HepG2 (cell line): Measurements from ENCODE around the gene KLHDC1. TPM values are rescaled to one million over a fixed set of nuclear protein-coding genes. Genes with fewer than 3 reads are reported as not detected.
A peak's percentile ranks its signal among the peaks of the same experiment; 100 is the strongest.

Experiments
- CHD4 ChIP-seq: fragments of 200-600 bp; sonication (generic); IDR thresholded peaks from 2 replicates; pipeline ENCODE4 v1.7.0; 2017; ENCODE audit warnings: mild to moderate bottlenecking, low read length, borderline replicate concordance
- HDAC2 ChIP-seq: sonication (generic); formaldehyde crosslinking; IDR thresholded peaks from 2 replicates; pipeline ENCODE4 v1.4.0; 2020; ENCODE audit warnings: missing genetic modification reagents
- HNRNPH1 ChIP-seq: fragments of 200-400 bp; formaldehyde crosslinking; optimal IDR thresholded peaks from 2 replicates; pipeline ENCODE3; 2017; ENCODE audit warnings: mild to moderate bottlenecking, low read depth, low read length
- KMT2A ChIP-seq: sonication (generic); formaldehyde crosslinking; IDR thresholded peaks from 2 replicates; pipeline ENCODE4 v1.4.0; 2020; ENCODE audit warnings: missing genetic modification reagents
- MLXIP ChIP-seq: sonication (generic); formaldehyde crosslinking; IDR thresholded peaks from 2 replicates; pipeline ENCODE4 v1.9.0; 2021; ENCODE audit warnings: missing genetic modification reagents, borderline replicate concordance
- NFYC ChIP-seq: IDR thresholded peaks from 2 replicates; pipeline ENCODE4 v1.6.1; 2016; ENCODE audit warnings: missing genetic modification reagents, missing compliant biosample characterization
- RERE ChIP-seq: IDR thresholded peaks from 2 replicates; pipeline ENCODE4 v1.6.1; 2016; ENCODE audit warnings: low read depth, missing genetic modification reagents, missing compliant biosample characterization
- TSC22D2 ChIP-seq: sonication (generic); formaldehyde crosslinking; IDR thresholded peaks from 2 replicates; pipeline ENCODE4 v1.5.1; 2020; ENCODE audit warnings: missing genetic modification reagents, mild to moderate bottlenecking, borderline replicate concordance
- USF2 ChIP-seq, 2 experiments: sonication (generic) in 1 of 2; formaldehyde crosslinking in 1 of 2; IDR thresholded peaks; 2 replicates each; pipeline versions ENCODE4 v1.5.1 to v1.6.1; 2011 to 2020; ENCODE audit warnings: borderline replicate concordance in 1 of 2, low read depth in 1 of 2, low read length in 1 of 2, mild to moderate bottlenecking in 1 of 2, missing genetic modification reagents in 1 of 2, moderate library complexity in 1 of 2
- ZFX ChIP-seq: sonication (generic); formaldehyde crosslinking; IDR thresholded peaks from 2 replicates; pipeline ENCODE4 v1.4.0; 2020; ENCODE audit warnings: mild to moderate bottlenecking, low read depth, missing genetic modification reagents, moderate library complexity
- ZFYVE20 ChIP-seq: sonication (generic); formaldehyde crosslinking; IDR thresholded peaks from 2 replicates; pipeline ENCODE4 v1.8.0; 2023; ENCODE audit warnings: low read depth, mild to moderate bottlenecking, moderate library complexity, missing genetic modification reagents, borderline replicate concordance
- ZNF180 ChIP-seq: sonication (generic); formaldehyde crosslinking; IDR thresholded peaks from 2 replicates; pipeline ENCODE4 v1.4.0; 2020; ENCODE audit warnings: low read depth, missing genetic modification reagents, borderline replicate concordance
- ZNF20 ChIP-seq: sonication (generic); formaldehyde crosslinking; IDR thresholded peaks from 2 replicates; pipeline ENCODE4 v1.4.0; 2020; ENCODE audit warnings: mild to moderate bottlenecking, moderate library complexity, missing genetic modification reagents
- ZNF224 ChIP-seq: sonication (generic); formaldehyde crosslinking; IDR thresholded peaks from 2 replicates; pipeline ENCODE4 v1.5.0; 2020; ENCODE audit warnings: mild to moderate bottlenecking, missing genetic modification reagents
- ZNF432 ChIP-seq: sonication (generic); formaldehyde crosslinking; IDR thresholded peaks from 2 replicates; pipeline ENCODE4 v1.5.0; 2020; ENCODE audit warnings: missing genetic modification reagents, mild to moderate bottlenecking, borderline replicate concordance
- ZNF576 ChIP-seq: sonication (generic); formaldehyde crosslinking; IDR thresholded peaks from 2 replicates; pipeline ENCODE4 v1.4.0; 2020; ENCODE audit warnings: mild to moderate bottlenecking, missing genetic modification reagents
- ZNF605 ChIP-seq: sonication (generic); formaldehyde crosslinking; IDR thresholded peaks from 2 replicates; pipeline ENCODE4 v1.8.0; 2022; ENCODE audit warnings: mild to moderate bottlenecking, missing genetic modification reagents
- ZNF7 ChIP-seq: IDR thresholded peaks from 2 replicates; pipeline ENCODE4 v1.6.1; 2016; ENCODE audit warnings: missing biosample characterization, missing genetic modification reagents
- polyA plus RNA-seq, 8 experiments: library from polyadenylated mRNA; depleted of rRNA in 3 of 8; stranded (reverse) in 7 of 8; unstranded in 1 of 8; fragments of >200 nt; fragmentation: Illumina TruSeq in 4 of 8; extraction: Trizol in 4 of 8; gene quantifications; 2 replicates each; pipeline versions ENCODE4 v1.2.1 to v1.2.3, GENCODE V29; 2011 to 2016; ENCODE audit warnings: low read depth in 4 of 8, missing spikeins in 1 of 8, mixed read lengths in 1 of 8; ENCODE audit not compliant: insufficient read depth in 1 of 8
- total RNA-seq, 5 experiments: library from RNA; depleted of rRNA; stranded (reverse); fragments of >200 nt; fragmentation: Illumina TruSeq; extraction: Trizol; gene quantifications; 2 replicates each; pipeline ENCODE4 v1.2.3, GENCODE V29; 2016; ENCODE audit warnings: low read depth in 1 of 5

Gene KLHDC1
- total and polyA plus RNA-seq, 2 of the 13 experiments (the other 11 are each of a cell fraction or from before 2014, with no cell fraction given) = 0.11 TPM; not detected in 1

- no peak for TF ChIP-seq ZNF180 (CRISPR knock-in tag)
- no peak for TF ChIP-seq RERE (CRISPR knock-in tag)
- TF ChIP-seq ZFYVE20 (CRISPR knock-in tag) = no peak
- TF ChIP-seq KMT2A (CRISPR knock-in tag) = peak; percentile 65; the same call in 1 of the 2 replicates
- TF ChIP-seq MLXIP = no peak; the same call in 1 of the 2 replicates
- no peak for TF ChIP-seq USF2 (IDR thresholded peaks at IDR 0.05; ENCODE audit: low read depth, low read length)
- peak; percentile 42; the same call in 1 of the 2 replicates for TF ChIP-seq USF2 (CRISPR knock-in tag; IDR thresholded peaks at IDR 0.05; ENCODE audit: borderline replicate concordance)
- no peak for TF ChIP-seq HNRNPH1
- TF ChIP-seq ZNF224 = no peak
- no peak; the same call in 1 of the 2 replicates for TF ChIP-seq HDAC2 (CRISPR knock-in tag)
- TF ChIP-seq ZNF576 (CRISPR knock-in tag) = no peak
- 0 out of 2 replicates have a peak, but pooled peaks have one; percentile 68 for TF ChIP-seq ZNF605 (CRISPR knock-in tag)
- no peak for TF ChIP-seq NFYC (CRISPR knock-in tag)
- TF ChIP-seq ZNF20 (CRISPR knock-in tag) = no peak
- no peak for TF ChIP-seq ZNF7
- TF ChIP-seq ZNF432 = no peak
- TF ChIP-seq TSC22D2 (CRISPR knock-in tag) = no peak
- TF ChIP-seq ZFX (CRISPR knock-in tag) = peak; percentile 83
- no peak for TF ChIP-seq CHD4
Observed at GRCh38 chr14:49767571-49768300, 74.8 kb downstream of the KLHDC1 start, which contains the start of gene KLHDC2 (continued).
